ENCODE data around the gene THOC7.

THOC7 gene

GRCh38 chr3:63877737-63878393 is 14.3 kb upstream of the THOC7 start:
- no peak for DNase-seq

GRCh38 chr3:63876260-63876659 is 12.7 kb upstream of the THOC7 start:
- DNase-seq: no peak

- DNase-seq: no peak
Observed at GRCh38 chr3:63875510-63875909, 11.9 kb upstream of the THOC7 start.

- DNase-seq: peak; percentile 18
Observed at GRCh38 chr3:63874769-63875168, 11.2 kb upstream of the THOC7 start.

- DNase-seq: no peak
Observed at GRCh38 chr3:63872135-63872924, 8.7 kb upstream of the THOC7 start.

GRCh38 chr3:63870615-63871005 is 7.0 kb upstream of the THOC7 start:
- no peak for DNase-seq

GRCh38 chr3:63869940-63870614 is 6.5 kb upstream of the THOC7 start:
- no peak for DNase-seq

- DNase-seq: no peak
Observed at GRCh38 chr3:63867225-63867624, 3.6 kb upstream of the THOC7 start.

- DNase-seq: no peak
Observed at GRCh38 chr3:63864965-63865327, 1.3 kb upstream of the THOC7 start.

- no peak for DNase-seq
Observed at GRCh38 chr3:63864008-63864964, 681 bp upstream of the THOC7 start.

GRCh38 chr3:63862804-63863149 is 828 bp downstream of the THOC7 start:
- no peak for DNase-seq

- DNase-seq: no peak
Observed at GRCh38 chr3:63861306-63861705, 2.3 kb downstream of the THOC7 start.

- no peak for DNase-seq
Observed at GRCh38 chr3:63860776-63861175, 2.8 kb downstream of the THOC7 start.

- no peak for DNase-seq
Observed at GRCh38 chr3:63857311-63857710, 6.3 kb downstream of the THOC7 start.

GRCh38 chr3:63855333-63855940 is 8.2 kb downstream of the THOC7 start:
- no peak for DNase-seq

GRCh38 chr3:63853106-63853505 is 10.5 kb downstream of the THOC7 start:
- DNase-seq: no peak

GRCh38 chr3:63851287-63851686 is 12.3 kb downstream of the THOC7 start:
- no peak for DNase-seq

- no peak for DNase-seq
Observed at GRCh38 chr3:63849175-63849574, 14.4 kb downstream of the THOC7 start.

- DNase-seq: no peak
Observed at GRCh38 chr3:63847718-63848450, 15.7 kb downstream of the THOC7 start.

GRCh38 chr3:63845215-63845614 is 18.4 kb downstream of the THOC7 start:
- no peak for DNase-seq

- DNase-seq: no peak
Observed at GRCh38 chr3:63842127-63842526, 21.5 kb downstream of the THOC7 start.

- no peak for DNase-seq
Observed at GRCh38 chr3:63841704-63842103, 21.9 kb downstream of the THOC7 start.

Measured in NCI-H2029 (cell line).